Omental fat pad (tissue), 4 donors: ENCODE data around the gene RORC. TPM values are rescaled to one million over a fixed set of nuclear protein-coding genes. Genes with fewer than 3 reads are reported as not detected.

ENCODE experiments used
- ATAC-seq: fragments of 150-250 bp; one replicate; pipeline ENCODE4 v1.9.1; 2016; ENCODE audit warnings: mild to moderate bottlenecking, moderate library complexity; ENCODE audit not compliant: low FRiP score
- DNase-seq: peaks from one replicate; pipeline ENCODE4 v3.0.0-alpha.2; 2019; ENCODE audit warnings: low spot score
- CTCF ChIP-seq, 3 donors: fragments of 450-650 bp; IDR thresholded peaks; one replicate each; pipeline ENCODE4 v1.5.1; 2016 to 2017; ENCODE audit warnings: antibody characterized with exemption in 3 of 3, mild to moderate bottlenecking in 3 of 3, moderate library complexity in 2 of 3
- total RNA-seq, 4 donors: library from RNA; depleted of rRNA; stranded (reverse); fragments of >200 nt; gene quantifications; one replicate each; pipeline ENCODE4 v1.1.0, GENCODE V29; 2016

Gene RORC
- total RNA-seq, 4 donors from 2014 or later = 2.0 to 16.0 (median 5.8) TPM; not detected in 1

- ATAC-seq (no peak), DNase-seq (no peak)
- no peak for TF ChIP-seq CTCF (IDR thresholded peaks at IDR 0.05)
Observed at GRCh38 chr1:151834239-151834638, 2.6 kb upstream of the RORC start.

GRCh38 chr1:151833172-151833900 is 1.7 kb upstream of the RORC start:
- ATAC-seq (no peak), DNase-seq (no peak)
- no peak for TF ChIP-seq CTCF (IDR thresholded peaks at IDR 0.05)

- no peak for TF ChIP-seq CTCF (IDR thresholded peaks at IDR 0.05)
- ATAC-seq = peak; percentile 58
- peak; percentile 42 for DNase-seq
Observed at GRCh38 chr1:151832318-151832980, 847 bp upstream of the RORC start.

GRCh38 chr1:151831256-151831591 is 378 bp downstream of the RORC start:
- ATAC-seq (no peak), DNase-seq (no peak)
- TF ChIP-seq CTCF (IDR thresholded peaks at IDR 0.05) = no peak

- TF ChIP-seq CTCF (IDR thresholded peaks at IDR 0.05) = no peak
- DNase-seq = no peak
- no peak for ATAC-seq
Observed at GRCh38 chr1:151830055-151830454, 1.5 kb downstream of the RORC start.

GRCh38 chr1:151829352-151830046 is 2.1 kb downstream of the RORC start:
- DNase-seq (no peak), ATAC-seq (no peak)
- no peak for TF ChIP-seq CTCF (IDR thresholded peaks at IDR 0.05)
